HG02970 (cell line): ENCODE data around the gene LGI1.

Experiments
- ATAC-seq: cut with Tn5 transposase; IDR thresholded peaks from one replicate; pipeline ENCODE4 v1.9.1; 2021; ENCODE audit warnings: mild to moderate bottlenecking, moderate library complexity, moderate number of reproducible peaks; ENCODE audit not compliant: unreplicated experiment, low FRiP score

The LGI1 gene

DNA sequence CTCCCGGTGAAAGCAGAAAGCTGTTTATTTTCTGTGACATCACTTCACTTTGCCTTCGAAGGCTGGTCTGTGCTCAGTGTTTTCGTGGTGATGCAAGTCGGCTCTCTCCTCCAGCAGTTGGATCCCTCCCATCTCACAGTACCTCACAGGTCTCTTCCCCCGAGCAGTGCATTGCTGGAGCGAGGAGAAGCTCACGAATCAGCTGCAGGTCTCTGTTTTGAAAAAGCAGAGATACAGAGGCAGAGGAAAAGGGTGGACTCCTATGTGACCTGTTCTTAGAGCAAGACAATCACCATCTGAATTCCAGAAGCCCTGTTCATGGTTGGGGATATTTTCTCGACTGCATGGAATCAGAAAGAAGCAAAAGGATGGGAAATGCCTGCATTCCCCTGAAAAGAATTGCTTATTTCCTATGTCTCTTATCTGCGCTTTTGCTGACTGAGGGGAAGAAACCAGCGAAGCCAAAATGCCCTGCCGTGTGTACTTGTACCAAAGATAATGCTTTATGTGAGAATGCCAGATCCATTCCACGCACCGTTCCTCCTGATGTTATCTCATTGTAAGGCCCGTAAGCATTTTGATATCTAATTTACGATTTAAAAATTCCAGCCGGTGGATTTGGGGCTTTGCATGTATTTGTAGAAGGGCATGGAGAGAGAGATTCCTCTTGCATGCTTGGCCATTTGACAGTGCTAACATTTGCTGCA lies at the start of gene LGI1:
LGI1 (plus strand) TSS at position 136 of the 707 bp plus-strand sequence; CDS start at position 345, 209 bp downstream.
- no peak for ATAC-seq

DNA sequence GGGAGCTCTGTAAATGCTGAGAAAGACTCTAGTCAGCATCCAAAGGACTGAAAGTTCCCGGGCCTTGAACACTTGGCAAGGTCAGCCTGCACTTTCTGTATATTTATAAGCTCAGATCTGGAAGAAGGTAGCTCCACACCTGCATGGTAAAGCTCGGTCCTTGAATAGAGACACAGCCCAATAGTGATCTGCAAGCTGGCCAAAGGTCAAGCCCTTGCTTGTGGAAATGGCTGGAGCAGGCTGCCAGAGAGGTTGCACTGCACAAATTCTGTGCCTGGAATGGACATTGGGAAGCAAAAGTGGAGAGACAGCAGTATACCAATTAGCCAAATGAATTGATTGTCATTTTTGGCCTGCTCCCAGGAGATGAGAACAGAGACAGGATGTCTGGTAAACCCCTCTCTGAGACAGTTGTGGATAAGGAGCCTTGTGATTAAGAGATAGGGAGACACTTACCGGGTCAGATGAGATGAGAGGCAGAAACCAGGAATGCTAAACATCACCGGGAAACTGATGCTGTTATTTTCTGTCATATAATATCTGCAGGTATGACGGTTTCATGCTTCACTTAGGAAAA lies 47.3 kb upstream of the LGI1 start:
- ATAC-seq = no peak

DNA sequence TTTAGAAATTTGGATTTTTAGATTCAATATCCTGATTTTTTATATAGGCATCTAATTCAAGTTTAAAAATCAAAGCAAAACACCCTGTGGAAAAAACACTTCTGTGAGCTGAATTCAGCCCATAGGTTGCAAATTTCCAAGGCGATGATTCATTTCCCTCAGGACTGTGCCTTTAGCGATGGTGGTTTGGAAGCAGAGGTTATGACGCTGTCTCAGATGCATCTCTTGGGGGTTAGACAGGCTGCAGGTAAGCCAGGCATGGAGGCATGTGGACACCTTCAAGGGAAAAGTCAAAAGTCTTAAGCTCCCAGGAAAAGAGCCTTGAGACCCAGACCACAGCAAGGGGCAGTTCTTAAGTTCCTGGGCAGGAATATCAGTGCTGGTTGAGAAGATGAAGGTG lies 45.8 kb upstream of the LGI1 start:
- no peak for ATAC-seq

DNA sequence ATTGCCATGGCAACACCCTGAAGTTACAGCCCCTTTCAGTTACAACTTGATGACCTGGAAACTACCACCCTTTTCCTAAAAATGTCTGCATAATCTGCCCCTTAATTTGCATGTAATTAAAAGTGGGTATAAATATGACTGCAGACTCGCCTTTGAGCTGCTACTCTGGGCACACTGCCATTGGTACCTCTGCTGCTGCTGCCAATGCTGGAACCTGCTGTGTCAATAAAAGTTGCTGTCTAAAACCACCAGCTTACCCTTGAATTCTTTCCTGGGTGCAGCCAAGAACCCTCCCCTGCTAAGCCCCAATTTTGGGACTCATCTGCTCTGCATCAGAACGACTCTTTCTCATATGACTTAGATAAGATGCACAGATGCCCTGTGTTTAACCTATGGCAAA lies 45.1 kb upstream of the LGI1 start:
- ATAC-seq = no peak

DNA sequence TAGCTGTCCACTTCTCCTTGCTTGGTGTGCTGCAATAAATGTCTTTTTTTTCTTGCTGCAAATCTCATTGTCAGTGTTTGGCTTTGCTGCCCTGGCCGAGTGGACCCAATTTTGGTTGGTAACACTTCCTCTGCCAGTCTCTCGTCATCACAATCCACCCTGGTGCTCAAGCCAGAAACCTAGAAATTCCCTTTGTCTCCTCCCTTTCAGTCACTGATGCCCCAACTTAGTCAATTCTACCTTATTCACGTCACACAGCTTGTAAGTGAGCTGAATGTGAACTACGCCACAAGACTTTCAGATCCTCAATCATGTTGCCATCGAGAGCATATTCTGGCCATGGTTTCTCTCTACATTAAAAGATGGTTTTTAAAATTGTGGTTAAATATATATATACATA lies 42.4 kb upstream of the LGI1 start:
- peak; percentile 72 for ATAC-seq

DNA sequence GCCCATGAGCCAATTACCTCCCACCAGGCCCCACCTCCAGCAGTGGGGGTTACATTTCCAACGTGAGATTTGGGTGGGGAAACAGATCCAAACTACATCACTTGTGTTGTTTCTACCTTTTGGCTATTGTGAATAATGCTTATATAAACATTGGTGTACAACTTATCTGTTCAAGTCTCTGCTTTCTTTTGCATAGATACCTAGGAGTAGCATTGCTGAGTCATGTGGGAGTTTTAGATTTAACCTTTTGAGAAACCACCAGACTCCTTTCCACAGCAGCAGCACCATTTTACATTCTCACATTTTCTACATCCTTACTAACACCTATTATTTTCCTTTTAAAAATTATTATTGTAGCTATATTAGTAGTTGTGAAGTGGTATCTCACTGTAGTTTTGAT lies 41.0 kb upstream of the LGI1 start:
- no peak for ATAC-seq

DNA sequence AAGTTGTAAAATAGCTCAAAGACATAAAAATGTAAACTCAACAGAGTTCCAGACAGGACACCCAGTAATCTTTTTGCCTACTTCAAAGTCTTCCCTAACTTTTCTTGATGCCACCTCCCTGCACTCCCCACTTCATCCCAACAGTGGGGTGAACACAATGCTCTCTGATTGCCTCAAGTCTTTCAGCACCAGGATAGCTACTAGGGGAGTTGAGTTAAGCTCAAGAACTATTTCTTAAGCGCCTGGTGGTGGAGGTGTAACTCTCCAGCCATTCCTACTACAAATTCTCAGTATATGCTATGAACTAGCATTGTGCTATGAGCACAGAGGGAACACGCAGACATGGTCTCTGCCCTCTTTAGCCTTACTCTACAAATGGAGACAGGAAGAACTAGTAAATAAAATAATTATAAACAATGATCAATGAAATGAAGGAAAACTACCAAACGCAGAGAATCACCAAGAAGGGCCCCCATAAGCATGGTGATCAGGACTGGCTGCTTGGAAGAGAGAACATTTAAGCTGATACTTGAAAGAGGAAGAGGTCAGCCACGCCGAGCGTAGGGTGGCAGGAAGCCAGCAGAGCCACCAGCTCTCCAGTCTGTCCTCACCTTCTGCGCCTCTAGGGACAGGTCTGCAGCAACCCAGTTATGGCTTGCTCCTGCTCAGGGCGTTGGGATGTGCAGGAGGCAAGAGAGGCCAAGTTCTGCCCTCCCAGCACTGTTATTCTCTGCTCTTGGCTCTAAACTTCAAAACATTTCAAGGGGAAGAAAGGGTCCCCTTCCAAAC lies 38.6 kb upstream of the LGI1 start:
- ATAC-seq = no peak

DNA sequence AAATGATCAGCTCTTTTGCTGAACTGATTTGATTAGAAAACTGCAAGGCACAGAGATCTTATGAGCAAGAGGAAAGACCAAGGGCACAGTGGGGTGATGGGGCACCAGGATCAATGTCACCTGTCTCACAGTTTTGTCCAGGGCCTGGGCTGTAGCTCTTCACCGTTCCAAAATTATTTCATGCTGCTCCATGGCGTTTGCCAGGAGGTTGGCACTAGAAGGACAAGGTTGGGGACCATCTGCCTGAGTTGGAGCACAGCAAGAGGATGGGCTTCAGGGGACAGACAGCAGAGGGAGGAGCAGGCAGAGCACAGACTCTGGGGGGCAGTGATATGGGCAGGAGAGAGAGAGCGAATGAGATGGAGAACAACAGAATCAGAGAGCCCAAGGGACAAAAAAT lies 37.8 kb upstream of the LGI1 start:
- ATAC-seq = no peak

DNA sequence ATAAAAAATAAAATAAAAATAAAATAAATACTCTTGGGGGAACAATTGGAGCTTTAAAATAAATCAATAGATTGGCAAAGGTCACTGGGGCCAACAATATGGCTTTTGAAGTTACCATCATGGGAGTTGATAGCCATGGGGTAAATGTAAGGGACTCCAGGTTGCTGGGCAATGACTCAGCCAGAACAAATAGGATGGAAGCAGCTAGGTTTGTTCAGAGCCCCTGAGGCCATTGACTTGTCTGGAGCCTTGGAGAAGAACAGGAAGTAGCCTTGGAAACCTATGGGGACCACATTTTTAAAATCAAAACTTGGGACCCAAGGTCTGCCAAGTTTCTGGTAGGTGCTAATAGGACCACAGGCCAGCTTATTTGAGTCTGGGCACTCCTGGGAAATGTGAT lies 35.2 kb upstream of the LGI1 start:
- ATAC-seq = no peak

DNA sequence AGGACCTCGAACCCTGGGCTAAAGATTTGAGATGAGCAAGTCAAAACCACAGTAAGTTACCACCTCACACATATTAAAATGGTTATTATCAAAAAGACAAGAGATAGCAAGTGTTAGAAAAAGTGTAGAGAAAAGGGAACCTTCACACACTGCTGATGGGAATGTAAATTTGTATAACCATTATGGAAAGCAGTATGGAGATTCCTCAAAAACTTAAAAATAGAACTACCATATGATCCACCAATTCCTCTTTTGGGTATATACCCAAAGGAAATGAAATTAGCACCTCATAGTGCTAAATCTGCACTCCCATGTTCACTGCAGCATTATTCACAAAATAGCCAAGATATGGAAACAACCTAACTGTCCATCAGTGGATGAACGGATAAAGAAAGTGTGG lies 34.6 kb upstream of the LGI1 start:
- ATAC-seq = no peak

DNA sequence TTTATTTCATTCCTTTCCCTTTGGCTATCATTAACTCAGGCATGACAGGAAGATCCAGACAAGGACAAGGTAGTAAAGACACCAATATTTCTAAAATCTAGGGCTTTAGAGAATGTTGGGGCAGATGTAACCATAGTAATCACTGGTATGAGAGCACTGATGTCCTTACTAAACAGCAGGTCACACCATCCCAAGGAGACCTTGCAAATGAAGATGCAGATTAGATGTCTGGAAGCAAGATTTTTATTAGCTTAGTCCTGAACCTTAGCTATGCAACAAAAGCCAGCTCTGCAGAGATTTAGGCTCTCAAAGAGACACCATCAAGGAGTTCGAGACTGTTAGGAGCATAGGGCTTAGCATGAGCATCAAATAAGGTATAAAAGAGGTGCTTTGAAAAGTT lies 31.7 kb upstream of the LGI1 start:
- ATAC-seq = no peak

DNA sequence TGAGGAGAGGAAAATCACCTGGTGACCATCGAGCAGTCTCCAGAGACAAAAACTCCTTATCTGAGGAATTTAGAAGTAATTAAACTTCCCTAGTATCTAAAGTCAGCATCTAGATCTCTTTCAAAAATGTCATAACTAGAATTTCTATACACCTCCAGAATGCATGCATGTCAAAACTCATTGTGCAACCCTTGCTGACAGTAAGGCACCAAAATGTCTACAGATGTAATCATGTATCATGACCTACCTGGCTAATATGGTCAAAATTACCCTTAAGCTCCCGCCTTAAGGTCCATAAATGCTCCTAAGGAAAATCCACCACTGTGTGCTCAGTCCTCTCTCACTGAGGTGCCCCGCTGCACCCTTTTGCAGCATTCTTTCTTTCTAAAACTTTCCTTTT lies 16.4 kb upstream of the LGI1 start:
- ATAC-seq = no peak

DNA sequence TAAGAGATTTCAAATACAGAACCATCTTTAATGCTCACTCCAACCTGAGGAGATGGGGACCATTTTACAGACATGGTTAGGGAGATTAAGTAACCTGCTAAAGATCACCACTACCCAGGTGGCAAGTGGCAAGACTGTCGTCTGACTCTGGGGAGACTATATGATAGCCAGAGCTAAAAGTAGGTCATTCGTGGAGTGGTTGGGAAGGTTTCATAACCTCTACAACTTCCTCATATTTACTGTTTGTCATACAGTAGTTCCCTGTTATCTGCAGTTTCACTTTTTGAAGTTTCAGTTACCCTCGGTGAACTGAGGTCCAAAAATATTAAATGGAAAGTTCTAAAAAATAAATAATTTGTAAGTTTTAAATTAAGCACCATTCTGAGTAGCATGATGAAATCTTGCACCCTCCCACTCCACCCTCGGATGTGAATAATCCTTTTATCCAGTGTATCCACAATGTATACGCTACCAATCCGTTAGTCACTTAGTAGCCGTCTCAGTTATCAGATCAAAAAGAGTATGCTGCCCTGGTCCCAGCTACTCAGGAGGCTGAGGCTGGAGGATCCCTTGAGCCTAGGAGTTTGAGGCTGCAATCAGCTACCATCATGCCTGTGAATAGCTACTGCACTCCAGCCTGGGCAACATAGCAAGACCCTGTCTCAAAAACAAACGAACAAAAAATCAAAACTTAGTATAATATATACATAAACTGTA lies 14.9 kb upstream of the LGI1 start:
- ATAC-seq = no peak

DNA sequence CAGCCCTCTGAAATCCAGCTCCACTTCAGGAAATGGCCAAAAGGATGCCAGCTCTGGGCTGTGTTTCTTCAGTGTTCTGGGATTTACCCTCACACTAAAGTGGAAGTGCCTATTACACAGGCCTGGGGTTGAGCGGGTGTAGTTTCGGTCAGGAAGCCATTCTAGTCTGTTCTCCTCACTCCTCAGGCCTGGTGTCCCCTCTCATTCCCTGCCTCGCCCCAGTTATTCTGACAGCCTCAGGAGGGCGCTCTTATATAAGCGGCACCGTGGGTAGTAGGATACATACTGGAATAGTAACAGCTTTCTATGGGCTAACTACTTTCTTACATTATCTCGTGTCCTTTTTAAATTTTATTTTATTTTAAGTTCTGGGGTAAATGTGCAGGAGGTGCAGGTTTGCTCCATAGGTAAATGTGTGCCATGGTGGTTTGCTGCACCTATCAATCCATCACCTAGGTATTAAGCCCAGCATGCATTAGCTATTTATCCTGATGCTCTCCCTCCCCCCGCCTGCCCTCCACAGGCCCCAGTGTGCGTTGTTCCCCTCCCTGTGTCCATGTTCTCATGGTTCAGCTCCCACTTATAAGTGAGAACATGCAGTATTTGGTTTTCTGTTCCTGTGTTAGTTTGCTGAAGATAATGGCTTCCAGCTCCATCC lies 12.2 kb upstream of the LGI1 start:
- ATAC-seq = no peak

DNA sequence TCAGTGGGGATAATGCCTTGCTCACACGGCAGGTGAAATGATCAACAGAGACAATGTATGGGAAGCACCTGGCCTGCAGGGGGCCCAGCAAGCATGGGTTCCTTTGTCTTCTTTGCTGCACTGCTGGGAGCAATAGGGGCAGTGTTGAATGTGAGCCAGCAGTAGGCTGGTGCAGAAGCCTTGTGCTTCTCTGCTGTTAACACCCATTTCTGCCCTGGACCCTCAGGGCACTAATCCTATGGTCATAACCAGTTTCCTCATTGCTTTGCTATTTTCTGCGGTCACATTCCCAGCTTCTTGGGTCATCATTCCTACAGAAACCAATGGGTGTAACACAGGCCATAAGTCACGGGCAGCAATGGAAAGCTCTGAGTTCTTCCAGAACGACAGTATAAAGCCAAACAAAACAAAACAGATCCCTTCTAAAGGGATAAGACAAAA lies 10.9 kb upstream of the LGI1 start:
- ATAC-seq = no peak

DNA sequence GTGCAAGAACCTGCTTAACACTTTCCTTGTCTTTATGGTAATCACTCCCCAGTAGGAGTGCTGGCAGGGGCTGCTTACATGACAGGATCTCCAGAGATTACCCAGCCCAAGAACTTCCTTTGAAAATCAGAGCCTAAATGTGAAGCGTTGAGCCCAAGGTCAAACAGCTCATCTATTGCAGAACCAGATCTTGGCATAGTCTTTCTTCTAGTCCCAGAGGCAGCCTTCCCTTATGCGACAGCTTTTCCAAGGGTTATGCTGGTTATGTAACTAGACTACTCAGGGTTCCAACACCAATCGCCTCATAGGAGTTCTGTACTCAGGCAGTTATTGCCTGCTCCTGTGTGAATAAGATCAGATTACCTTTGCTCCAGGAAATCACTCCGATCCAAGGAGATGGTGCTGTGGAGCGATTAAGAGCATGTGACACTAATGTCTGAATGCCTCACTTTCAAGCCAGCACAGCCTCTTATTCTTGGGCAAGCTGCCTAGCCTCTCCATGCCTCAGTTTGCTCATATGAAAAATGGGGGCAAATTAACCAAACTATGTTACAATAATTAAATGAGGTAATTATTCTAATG lies 8.4 kb upstream of the LGI1 start:
- ATAC-seq = no peak

DNA sequence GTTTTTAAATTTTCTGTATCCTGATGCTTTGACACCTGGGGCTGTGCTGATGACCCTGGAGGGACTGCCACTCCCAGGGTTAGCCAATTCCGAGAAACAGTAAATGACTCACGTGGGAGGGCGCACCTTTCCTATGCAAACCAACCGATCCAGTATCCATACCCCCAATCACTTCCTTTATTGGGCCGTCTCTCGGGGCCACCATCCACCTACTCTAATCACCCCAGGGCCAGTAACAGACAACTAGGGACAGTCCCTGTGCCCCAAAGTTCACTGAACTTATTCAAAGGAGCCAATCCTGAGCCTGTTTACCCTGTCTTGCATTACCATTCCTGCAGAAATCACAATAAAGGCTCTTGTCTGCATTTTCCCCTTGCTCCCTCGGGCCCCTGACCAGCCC lies 6.6 kb upstream of the LGI1 start:
- no peak for ATAC-seq

DNA sequence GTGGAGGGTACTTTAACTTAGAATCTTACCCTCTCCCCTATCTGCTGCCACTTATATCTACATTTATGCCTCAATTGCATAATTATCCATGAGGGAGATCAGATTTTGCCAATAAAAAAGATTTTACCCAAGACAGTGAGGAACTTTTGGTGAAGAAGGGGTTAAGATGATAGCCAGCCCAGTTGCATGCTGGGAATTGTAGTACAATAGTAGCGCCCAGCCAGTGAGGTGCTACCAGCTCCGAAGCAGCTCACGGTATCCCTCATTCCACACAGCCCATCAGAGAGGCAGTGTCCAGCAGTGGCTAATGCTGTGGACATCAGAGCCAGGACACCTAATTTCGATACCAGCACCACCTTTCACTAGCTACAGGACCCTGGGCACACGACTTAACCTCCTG lies 5.9 kb upstream of the LGI1 start:
- ATAC-seq = no peak

DNA sequence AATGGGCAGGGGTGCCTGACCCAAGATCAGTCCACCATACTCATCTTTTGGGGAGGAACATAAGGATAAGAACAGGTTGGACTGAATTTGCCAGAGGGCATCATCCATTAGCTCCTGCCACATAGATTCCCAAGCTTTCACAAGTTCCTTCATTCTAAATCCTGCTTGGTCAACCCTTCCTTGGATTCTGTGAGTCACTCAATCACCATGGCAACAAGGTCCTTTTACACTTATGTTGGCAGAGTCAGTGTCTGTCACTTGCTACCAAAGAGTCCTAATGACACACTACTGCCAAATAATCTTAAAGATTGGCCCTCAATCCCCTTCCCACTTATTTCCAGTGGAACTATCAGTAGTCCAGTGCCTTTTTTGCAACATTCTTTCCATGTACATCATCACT lies 5.0 kb upstream of the LGI1 start:
- no peak for ATAC-seq

DNA sequence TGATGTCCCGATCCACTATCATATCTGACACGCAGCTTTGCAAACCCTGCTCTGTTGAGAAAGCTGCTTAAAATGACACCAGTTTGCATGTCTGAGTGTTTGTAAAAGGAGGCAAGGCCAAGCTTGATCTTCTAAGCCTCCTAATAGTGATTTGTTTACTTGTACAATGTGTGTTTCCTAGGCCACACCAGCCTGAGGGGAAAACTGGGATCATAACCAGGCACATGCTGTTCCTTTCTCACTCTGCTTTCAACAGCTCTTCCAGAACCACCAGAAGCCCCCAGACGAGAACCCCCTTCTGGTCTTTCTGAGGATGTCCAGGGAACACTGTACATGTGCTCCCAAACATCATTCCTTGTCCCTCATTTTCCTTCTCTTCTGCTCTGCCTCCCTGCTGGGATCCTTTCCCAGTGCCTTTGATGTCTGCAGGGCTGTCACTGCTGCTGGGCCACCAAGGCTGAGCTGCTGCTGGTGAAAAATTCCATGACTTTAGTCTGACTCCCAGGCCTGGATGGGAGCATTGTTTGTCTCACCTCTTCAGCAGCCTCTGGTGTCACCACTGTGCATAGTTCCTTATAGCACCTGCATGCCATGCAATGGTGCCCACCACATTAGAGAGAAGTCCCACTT lies 4.0 kb upstream of the LGI1 start:
- no peak for ATAC-seq
